ENCODE measurements around the gene SNED1. TPM values are rescaled to one million over a fixed set of nuclear protein-coding genes. Genes with fewer than 3 reads are reported as not detected.

The SNED1 gene
- total and polyA plus RNA-seq, 9 of the 15 experiments (the other 6 are each of a cell fraction or from before 2014, with no cell fraction given) = 0.03 to 0.07 (median 0.05) TPM; not detected in 5

- Histone ChIP-seq H3K9me3 (replicated peaks; ENCODE audit: control insufficient read depth, insufficient read depth, low read depth, low read length) (no peaks in the 10 kb centered on the region), H3K9me1 (ENCODE audit: control insufficient read depth, insufficient read depth, low read length) (no peaks in the 10 kb centered on the region), H3K4me2 (ENCODE audit: insufficient read depth, low read length) (no peak overlapping the region), H3K4me3 (no peak overlapping the region), H3K27ac (ENCODE audit: extremely low read depth, low read depth, low read length) (no peak overlapping the region), H3K4me1 (replicated peaks in 1 of 2; ENCODE audit: control insufficient read depth in 2 of 2, insufficient read depth in 2 of 2, low read length in 2 of 2) (peaks cover 0 to 8% of the 10 kb centered on the region in 2 experiments; a peak in 2 of 5 replicates), H4K20me1 (replicated peaks; ENCODE audit: control insufficient read depth, insufficient read depth, low read length) (no peaks in the 10 kb centered on the region), H3K9ac (ENCODE audit: insufficient read depth in 1 of 2, low read depth in 2 of 2, low read length in 2 of 2) (peak overlapping the region in 1 of 2 experiments; percentile 65; a peak in 1 of 4 replicates), H3K36me3 (ENCODE audit: control insufficient read depth, insufficient read depth, low read length) (peaks cover 4% of the 10 kb centered on the region; the same call in 1 of the 3 replicates), H2AFZ (ENCODE audit: low read depth, low read length) (no peak overlapping the region), H3K27me3 (ENCODE audit: control insufficient read depth in 2 of 2, insufficient read depth in 2 of 2, low read length in 2 of 2) (no peaks in the 10 kb centered on the region), H3K79me2 (ENCODE audit: control insufficient read depth, insufficient read depth, low read length) (peaks cover 27% of the 10 kb centered on the region)
- in situ Hi-C loops (cut with MboI) = no loop called here
- POLR2A ChIA-PET = interaction anchor here (0.8 kb wide), 1 partner anchor 13 kb away, joined by 3 read pairs; no protein-coding TSS in a partner anchor
- intact Hi-C loops (cut with micrococcal nuclease) = no loop called here
- no peak for ATAC-seq
- WGBS (ENCODE audit: insufficient coverage, low coverage, missing lambda C conversion rate) = 10% methylated on average over 2 of the region's 3 CpGs
- no peak for FAIRE-seq
- TF ChIP-seq COPS2 (conservative IDR thresholded peaks at IDR 0.05) = no peak
- TF ChIP-seq NFIC (IDR thresholded peaks at IDR 0.05) = peak; percentile 87
- TF ChIP-seq CXXC5 (CRISPR knock-in tag; IDR thresholded peaks at IDR 0.05) = no peak
- BruUV-seq (replicated peaks) = no TSS peak
- peak in 3 of 4 experiments; percentile 21 to 40 (median 25) for DNase-seq (ENCODE audit: extremely low read depth in 1 of 4, low spot score in 3 of 4)
- CTCF ChIA-PET (ENCODE audit: low intra/inter-chr PET ratio) = no interaction called here
Observed at GRCh38 chr2:241105641-241106040, 107.2 kb downstream of the SNED1 start.

GRCh38 chr2:241107031-241107783 lies 108.8 kb downstream of the SNED1 start:
- Histone ChIP-seq H3K9me1 (ENCODE audit: control insufficient read depth, insufficient read depth, low read length) (no peaks in the 10 kb centered on the region), H3K27me3 (ENCODE audit: control insufficient read depth in 2 of 2, insufficient read depth in 2 of 2, low read length in 2 of 2) (no peaks in the 10 kb centered on the region), H3K4me2 (ENCODE audit: insufficient read depth, low read length) (no peak overlapping the region), H3K36me3 (ENCODE audit: control insufficient read depth, insufficient read depth, low read length) (peaks cover 3% of the 10 kb centered on the region; the same call in 1 of the 3 replicates), H3K4me3 (no peak overlapping the region), H3K79me2 (ENCODE audit: control insufficient read depth, insufficient read depth, low read length) (peaks cover 12% of the 10 kb centered on the region), H2AFZ (ENCODE audit: low read depth, low read length) (no peak overlapping the region), H3K9me3 (replicated peaks; ENCODE audit: control insufficient read depth, insufficient read depth, low read depth, low read length) (no peaks in the 10 kb centered on the region), H3K4me1 (replicated peaks in 1 of 2; ENCODE audit: control insufficient read depth in 2 of 2, insufficient read depth in 2 of 2, low read length in 2 of 2) (peaks cover 0 to 3% of the 10 kb centered on the region in 2 experiments; a peak in 1 of 5 replicates), H3K27ac (ENCODE audit: extremely low read depth, low read depth, low read length) (no peak overlapping the region), H4K20me1 (replicated peaks; ENCODE audit: control insufficient read depth, insufficient read depth, low read length) (no peaks in the 10 kb centered on the region), H3K9ac (ENCODE audit: insufficient read depth in 1 of 2, low read depth in 2 of 2, low read length in 2 of 2) (no peak overlapping the region)
- CTCF ChIA-PET (ENCODE audit: low intra/inter-chr PET ratio) = no interaction called here
- 76% methylated on average over 6 of the region's 9 CpGs for WGBS (ENCODE audit: insufficient coverage, low coverage, missing lambda C conversion rate)
- no peak for FAIRE-seq
- no peak for DNase-seq (ENCODE audit: extremely low read depth in 1 of 4, low spot score in 3 of 4)
- no peak for ATAC-seq
- in situ Hi-C loops (cut with MboI) = no loop called here
- POLR2A ChIA-PET = no interaction called here
- intact Hi-C loops (cut with micrococcal nuclease) = no loop called here
- no TSS peak for BruUV-seq (replicated peaks)
- TF ChIP-seq ZNF655 (CRISPR knock-in tag; IDR thresholded peaks at IDR 0.05) (no peak), NELFE (IDR thresholded peaks at IDR 0.05; ENCODE audit: insufficient read depth, insufficient read length) (no peak), CEBPZ (IDR thresholded peaks at IDR 0.05; ENCODE audit: borderline replicate concordance, low read depth, low read length) (no peak), ZNF274 (IDR thresholded peaks at IDR 0.05; ENCODE audit: borderline replicate concordance, low read depth, low read length) (no peak), CBFA2T2 (conservative IDR thresholded peaks at IDR 0.05) (no peak), SMAD2 (IDR thresholded peaks at IDR 0.05; ENCODE audit: low read depth, low read length) (no peak), HMG20B (CRISPR knock-in tag; IDR thresholded peaks at IDR 0.05) (no peak)
